Activated naive CD4-positive, alpha-beta T cell (primary cell): Measurements from ENCODE around the gene NCKAP5.
"Not testable (repeated sequence)": the region's sequence is repeated elsewhere in the genome, so short reads cannot be mapped to it uniquely, and the experiment has no call there.

Experiments used
- DNase-seq, 4 experiments: peaks; one replicate each; lab custom pipeline; 2025; lab: John Stamatoyannopoulos, UW

The NCKAP5 gene

DNA sequence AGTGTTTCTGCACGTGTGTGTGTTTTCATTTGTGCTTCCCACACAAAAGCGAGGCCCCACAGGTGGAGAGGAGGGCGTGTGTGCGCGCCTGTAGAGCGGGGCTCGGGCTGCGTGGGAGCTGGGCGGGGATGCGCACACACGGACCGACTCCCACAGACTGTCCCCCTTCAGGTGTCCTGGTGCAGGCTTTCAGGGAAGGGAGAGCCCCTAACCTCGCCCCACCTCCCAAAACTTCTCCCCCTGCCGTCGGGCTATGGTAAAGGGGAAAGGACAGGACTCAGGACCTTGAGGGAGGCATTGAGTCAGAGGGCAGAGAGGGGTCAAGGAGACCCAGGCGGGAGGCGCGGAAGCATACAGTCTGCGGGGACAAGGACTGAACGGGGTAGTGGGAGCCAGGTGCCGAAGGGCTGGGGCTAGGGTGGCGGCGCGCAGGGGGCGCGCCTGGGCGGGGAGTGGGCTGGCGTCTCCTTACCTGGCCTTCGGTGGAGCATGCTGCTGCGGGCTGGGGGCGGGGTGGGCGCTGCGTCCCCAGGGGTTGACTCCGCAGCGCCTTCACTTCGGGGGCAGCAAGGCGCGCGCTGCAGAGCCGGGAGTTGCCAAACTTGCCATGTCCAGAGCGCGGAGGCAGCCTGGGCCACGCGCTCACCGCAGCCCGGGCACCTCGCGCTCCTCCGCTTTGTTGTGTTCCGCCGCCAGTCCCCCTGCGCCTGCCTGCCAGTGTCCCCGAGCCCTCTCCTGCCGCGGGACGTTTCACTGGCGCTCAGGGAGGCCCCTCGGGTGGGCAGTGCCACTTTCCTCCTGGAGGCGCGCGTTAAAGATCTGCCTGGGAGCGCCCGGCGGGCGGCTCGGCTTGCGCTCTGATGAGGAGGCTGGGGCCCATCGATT, 302.0 kb downstream of the NCKAP5 start:
- no peak for DNase-seq

DNA sequence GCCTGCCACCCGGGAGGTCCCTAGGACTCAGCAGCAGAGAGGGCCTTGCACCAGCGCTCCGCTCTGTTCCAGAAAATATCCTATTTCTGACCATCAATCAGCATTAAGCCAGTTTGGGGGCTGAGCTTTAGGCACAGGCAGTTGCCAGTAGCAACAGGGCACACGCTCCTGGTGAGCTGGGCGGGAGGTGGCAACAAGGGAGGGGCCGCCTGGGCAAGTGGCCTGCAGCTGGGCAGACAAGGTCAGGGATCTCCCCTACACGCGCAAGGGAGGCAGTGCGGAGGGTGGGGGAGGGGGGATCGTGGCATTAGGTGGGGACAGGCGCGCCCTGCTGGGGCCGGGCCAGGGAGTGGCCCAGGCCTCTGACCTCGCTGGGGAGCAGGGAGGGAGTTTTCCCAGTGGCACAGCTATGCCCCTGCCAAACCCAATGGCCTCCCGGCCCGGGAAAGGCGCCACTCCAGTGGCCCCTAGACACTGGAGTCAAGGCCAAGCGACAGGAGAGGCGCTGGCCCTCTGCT, 302.8 kb downstream of the NCKAP5 start:
- no peak for DNase-seq

DNA sequence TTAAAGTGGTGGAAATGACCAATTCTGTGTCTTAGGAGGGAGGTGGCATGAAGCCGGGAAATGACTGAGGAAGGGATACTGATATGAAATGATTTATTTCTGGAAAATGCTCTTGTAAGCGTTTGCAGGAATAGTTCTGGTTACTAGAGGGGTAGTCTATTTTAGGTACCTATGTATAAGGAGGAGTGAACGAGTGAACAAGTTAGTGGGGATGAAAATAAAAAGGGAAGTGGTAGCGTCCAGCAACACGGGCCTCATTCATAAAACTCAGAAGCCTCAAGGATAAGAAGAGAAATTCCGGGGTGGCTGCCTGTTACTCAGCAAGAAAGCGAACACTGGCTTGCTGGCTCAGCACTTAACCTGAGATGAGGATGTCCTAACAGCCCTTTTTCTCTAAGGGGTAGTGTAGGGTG, 303.3 kb downstream of the NCKAP5 start:
- no peak for DNase-seq

DNA sequence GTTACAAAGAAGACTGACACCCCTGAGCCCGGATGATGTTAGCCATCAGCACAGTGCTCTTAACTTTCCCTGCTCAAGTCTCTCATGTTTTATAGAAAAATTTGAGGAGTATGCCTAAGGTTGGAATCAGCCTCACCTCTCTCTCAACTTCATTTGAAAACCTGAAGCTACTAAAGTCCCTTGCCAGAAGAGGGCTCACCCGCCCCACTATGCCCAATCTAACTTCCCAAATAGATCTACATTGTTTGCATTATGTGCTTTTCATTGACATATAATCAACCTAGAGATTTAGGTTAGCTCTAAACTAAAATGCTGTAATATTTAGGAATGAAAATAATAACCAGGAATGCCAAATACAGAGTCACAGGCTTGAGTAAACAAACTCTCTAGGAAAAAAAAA, 305.4 kb downstream of the NCKAP5 start:
- DNase-seq, result no peak

DNA sequence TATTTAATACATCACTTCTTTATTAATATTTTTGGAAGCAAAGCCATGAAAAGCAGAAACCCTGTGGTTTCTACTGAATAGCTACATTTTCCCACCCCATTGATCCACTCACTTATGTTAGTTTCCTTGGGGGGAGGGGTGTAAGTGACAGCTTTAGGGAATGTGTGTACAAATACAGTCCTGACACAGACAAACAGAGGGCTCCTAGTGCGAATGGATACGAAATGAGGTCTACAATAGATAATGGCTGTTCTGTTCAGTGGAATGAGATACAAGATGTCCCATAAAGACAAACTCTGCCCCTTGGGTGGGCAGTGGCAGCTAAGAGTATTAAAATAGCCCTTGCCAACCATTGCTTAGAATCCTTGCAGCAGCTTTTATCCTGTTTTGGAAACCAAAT, 312.9 kb downstream of the NCKAP5 start:
- no peak for DNase-seq

DNA sequence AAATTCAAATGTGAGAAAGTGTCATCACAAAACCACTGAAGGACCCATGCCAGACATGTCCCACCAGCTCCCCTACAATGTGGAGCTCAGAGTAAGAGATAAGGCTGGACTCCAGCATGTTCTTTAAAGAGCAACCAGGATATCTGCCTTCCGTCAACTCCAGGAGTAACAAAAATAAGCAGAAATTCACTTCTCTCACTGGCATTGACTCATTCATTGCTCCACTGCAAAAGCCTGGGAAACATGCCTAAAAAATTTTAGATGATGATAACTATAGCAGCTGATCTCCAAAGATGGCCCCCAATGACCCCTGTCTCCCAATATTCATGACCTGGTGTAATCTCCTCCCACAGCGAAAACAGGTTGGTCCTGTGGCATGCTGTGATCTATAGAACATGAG, 314.5 kb downstream of the NCKAP5 start:
- DNase-seq, result no peak

DNA sequence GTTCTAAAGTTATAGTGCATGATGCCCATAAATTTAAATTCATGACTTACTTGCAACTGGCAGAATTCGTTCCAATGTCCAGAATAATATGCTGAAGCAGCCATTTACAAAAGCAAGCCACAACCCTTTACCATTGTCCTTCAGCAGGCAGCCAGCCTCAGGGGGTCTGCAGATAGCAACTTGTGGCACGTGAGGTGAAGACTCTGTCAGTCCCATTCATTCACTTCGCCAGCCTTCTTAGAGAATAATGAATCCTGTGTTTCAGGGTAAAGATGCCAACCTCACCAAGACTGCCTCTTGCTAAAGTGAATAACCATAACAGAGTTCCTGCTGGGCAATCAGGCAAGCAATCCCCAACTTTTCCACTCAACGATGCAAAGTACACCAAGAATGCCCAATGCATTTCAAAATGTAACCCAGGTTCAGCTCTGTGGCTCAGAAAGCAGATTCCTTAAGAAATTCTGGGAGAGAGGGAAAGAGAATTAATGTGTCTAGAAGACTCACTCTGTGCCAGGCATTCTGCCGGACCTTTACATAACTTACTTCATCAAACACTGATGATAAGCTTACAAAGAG, 315.4 kb downstream of the NCKAP5 start:
- DNase-seq, result no peak

DNA sequence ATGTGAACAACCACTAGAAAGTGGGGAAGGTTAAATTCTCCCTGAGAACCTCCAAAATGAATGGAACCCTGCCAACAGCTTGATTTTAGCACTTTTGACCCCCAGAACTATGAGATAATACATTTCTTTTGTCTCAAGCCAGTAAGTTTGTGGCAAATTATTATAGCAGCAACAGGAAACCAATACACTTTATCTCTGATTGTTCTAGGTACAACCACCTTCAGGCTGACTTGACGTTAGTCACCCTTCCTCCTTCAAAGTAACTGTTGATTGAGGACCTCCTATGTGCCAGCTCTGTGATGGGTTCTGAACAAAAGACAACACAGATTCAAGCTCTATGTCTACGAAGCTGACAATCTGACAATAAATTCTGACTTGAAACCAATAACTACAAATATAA, 318.9 kb downstream of the NCKAP5 start:
- DNase-seq, result no peak

DNA sequence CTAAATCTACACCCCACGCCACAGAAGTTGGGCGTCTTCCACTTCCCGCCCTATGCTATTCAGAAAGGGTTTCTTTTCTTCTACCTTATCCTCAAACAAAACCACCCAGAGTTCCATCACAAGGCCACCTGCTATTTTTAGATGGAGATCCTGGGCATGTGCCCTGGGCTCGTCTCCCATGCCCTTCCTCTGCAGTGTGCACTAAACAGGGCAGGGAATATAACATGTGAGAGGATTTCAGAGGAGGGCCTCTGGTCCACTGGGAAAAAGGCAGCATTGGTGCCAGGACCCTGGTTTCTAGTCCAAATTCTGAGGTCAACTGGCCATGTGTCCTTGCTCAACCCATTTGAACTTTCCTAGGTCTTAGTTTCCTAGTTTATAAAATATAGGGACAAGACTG, 320.0 kb downstream of the NCKAP5 start:
- no peak for DNase-seq

DNA sequence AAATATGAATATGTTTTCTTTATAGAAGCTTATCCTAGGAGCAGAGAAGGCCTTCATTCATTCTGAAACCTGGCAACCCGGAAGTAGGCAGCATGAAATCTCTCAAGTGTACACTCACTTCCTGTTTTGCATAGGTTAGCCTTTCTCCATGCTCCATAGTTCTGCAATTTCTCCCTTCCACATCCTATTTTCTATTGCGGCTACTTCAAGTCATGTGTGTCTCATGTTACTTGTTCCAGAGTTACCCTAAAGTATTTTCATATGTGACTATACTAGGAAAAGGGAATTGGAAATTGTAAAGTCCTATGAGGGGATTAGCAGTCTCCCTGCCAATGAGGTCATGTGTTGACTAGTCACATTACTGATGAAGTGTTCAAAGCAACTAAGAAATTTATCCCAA, 320.6 kb downstream of the NCKAP5 start:
- no peak for DNase-seq

DNA sequence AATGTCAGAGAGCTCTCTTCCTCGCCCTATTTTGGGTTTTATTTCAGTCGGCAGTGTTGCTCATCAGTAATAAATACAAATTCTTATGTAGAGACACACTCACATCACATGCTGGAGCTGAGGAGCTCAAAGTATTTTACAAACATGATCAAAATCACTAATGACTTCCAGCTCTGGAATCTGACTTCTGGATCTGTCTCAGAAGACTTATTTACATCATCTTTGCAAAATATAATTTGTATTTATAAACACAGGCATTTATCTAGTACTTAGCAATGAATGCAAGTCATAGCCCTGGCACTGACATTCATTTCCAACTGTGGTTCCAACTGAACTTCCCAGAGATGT, 327.1 kb downstream of the NCKAP5 start:
- DNase-seq, result no peak

DNA sequence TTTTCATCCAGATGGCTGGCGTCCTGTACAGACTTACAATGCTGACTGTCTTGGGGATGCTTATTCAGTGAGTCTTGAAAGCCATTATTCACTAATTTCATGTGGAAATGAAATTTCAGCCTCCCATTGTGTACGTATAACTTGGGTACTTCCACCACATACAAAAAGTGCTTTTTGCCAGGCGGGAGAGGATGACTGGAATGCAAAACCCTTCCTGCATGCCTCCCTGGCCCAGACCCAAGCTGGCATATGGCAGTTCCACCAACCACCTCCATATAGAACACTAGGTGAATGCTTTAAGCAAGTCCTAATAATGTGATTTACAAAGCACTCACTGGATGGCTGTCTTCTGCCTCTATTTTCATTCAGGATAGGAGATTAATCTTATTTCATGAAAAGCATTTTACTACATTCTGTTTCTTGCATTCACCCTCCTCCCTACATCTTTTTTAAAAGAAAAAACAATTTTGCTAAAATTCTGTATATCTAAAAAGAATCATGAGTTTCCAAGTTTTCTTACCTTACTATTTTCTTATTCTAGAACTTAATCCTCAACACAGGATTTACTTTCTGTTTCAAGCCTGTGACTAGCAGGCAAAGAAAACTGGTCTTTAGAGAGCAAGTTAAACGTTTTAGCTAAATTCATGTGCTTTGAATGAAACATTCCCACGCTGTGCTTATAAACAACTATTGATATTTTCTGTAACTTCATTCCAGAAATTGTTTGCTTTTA, 327.6 kb downstream of the NCKAP5 start:
- DNase-seq, result no peak

DNA sequence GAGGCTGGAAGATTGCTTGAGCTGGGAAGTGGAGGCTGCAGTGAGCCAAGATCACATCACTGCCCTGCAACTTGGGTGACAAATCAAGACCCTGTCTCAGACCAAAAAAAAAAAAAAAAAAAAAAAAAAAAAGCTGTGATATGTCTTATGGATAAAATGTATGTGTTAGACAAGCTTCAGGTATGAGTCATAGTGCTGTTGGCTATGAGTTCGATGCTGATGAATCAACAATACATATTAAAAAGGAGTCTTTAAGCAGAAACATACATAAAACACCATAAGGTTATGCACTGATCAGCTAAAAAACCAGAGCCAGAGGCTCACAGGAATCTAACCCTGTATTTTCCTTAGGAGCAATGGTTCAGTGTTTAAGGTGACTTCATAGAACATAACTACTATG, 332.3 kb downstream of the NCKAP5 start:
- no peak for DNase-seq

DNA sequence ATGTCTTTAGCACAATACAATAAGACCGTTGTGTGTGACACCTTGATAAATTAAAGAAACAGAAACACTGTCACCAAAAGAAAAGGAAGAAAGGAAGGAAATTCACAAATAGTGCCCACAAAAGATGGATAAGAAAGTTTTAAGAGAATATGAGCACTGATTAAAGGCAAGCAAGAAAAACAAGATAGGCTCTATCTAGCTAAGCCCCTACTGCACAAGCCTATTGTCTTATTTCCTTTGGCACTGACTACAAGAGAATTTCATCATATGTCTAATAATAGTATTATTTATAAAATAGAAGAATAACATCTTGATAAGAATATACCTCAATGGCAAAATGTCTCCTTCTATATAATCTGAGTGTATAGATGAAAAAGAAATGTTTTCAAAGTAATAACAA, 335.7 kb downstream of the NCKAP5 start:
- no peak for DNase-seq

DNA sequence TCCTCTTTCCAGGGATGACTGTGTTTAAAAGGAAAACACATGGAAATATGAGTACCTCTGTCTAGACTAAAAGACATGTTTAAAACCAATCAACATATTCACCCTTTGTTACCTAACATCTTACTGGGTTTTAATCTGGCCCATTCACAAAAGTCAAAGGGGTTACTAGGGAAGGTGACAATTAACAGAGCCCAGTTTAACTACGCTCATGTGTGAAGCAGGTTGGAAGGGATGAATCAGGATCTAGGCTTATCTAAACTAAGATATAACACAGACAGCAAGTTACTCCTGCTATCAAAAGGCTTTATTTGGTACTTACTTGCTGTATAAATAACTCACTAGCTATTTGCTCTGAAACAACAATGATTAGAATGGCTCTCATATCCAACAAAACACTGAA, 337.0 kb downstream of the NCKAP5 start:
- DNase-seq, result no peak

DNA sequence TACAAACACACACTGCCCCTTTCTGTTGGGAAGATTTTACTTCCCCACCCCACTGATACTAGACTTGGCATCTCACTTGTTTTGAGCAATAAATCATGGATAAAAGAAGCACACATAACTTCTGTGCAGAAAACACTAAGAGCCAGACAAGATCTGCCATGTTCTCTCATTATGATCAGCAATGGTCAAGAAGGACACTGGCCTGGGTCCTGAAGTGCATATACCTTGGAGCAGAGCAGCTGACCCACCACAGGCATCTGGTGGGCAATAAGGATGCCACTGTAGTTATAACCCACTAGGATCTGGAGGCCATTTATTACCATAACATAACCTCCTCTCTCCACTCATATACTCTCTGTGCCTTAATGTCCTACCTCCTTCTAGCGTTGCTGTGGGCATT, 338.3 kb downstream of the NCKAP5 start:
- DNase-seq, result no peak

DNA sequence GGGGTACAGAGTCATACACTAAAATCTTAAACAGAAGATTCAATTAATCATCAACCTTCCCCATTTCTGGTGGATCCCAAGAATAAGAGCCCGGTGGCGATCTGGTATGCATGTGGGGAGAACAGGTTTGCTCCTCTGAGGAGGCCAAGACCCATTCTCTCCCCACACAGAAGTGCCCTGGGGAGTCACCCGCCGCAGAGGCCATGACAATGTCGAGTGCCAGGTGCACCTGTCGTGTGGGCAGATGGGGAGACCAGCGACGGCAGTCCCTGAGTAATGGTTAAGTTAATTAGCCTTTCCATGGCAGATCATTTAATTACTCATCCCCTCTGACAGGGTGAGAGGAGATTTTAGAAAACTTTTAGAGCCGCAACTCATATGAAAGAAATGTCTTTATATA, 345.0 kb downstream of the NCKAP5 start:
- no peak for DNase-seq

DNA sequence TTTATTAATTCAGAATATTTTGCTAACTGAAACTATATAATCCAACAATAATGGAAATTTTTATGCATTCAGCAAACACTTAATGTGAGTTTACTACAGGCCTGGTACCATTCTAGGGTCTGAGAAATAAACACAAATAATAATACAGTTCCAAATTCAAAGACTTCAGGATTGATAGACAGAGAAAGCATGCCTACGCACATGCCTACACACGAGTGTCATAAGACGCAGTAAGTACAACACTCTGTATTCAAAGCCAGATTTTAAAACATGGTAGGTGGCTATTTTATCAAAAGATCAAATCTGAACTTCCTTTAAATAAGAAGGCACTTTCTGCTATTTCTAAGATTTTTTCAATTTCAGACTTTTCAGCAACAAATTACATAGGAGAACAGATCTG, 346.9 kb downstream of the NCKAP5 start:
- no peak for DNase-seq

DNA sequence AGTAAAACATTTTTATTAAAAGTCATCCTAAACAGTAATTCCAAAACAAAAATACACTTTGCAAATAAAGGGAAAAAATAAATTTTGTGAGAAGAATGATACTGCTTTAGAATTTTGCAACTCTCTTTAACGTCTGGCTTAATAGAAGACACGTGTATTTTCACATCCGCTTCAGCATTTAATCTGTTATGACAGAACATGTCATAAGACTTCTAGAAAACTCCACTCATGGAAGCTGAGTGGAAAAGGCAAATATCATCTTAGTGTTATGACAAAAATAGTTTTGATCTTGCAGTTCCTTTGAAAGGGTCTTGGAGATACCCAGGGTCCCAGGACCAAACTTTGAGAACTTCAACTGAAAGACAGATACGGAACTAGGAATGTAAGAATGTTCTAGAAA, 350.1 kb downstream of the NCKAP5 start:
- DNase-seq, result no peak

DNA sequence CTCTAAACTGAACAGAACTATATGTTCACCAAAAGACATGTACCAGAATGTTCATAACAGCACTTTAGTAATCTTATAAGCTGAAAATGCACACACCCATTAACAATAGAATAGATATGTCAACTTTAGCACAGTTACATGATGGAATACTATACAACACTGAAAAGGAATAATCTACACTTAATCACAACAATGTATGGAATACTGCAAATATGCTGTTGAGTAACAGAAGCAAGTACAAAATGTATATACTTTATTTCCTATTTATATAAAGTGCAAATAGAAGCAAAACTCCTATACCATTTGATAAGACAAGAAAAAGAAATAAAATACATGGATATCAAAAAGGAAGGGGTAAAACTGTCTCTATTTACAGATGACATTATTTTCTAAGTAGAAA, 352.8 kb downstream of the NCKAP5 start:
- DNase-seq, result no peak

DNA sequence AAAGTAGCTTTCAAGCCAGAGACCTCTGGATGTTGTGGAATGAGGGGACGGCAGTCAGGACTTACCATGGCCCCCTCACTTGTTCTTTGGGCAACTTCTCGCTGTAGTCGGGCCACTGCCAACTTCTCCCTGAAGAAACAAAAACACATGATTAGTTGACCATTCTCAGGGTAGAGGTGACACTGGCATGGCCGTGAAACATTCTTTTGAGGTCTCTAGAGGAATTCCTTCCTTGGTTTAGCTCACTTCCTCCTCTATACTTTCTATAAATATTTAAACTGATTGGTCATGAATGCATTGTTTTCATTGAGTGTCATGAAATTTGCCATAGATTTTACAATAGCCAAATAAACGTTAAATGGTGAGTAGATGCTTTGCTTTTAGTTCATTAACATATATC, 354.6 kb downstream of the NCKAP5 start:
- no peak for DNase-seq

DNA sequence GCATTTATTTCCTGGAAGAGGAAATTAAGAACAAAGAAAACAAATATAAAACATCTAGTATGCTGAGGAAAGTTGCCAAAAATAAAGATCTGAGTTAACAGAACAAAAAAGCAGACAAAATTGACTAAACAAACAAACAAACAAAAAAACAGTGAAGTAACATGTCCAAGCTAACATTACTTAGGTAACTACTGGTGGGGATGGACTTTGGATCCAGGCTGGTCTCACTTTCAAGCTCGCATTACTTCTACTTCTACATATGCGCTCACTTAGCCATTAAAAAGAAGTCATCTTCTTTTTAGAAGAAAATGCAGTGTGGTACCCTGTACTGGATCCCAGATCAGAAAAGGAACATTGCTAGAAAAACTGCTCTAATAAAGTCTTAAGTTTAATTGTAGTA, 358.9 kb downstream of the NCKAP5 start:
- DNase-seq, result no peak

DNA sequence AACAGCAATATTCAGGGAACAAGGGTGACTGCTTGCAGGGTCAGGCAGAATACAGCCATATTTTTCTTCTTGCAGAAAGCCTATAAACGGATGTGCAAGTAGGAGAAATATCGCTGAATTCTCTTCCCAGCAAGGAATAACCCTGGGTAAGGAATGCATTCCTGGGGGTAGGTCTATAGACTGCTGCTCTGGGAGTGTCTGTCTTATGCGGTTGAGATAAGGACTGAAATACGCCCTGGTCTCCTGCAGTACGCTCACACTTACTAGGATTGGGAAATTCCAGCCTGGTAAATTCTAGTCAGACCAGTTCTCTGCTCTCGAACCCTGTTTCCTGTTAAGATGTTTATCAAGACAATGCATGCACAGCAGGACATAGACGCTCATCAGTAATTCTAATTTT, 361.6 kb downstream of the NCKAP5 start:
- DNase-seq, result not testable (repeated sequence)
